Measurements from ENCODE around the gene RXRA. TPM values are rescaled to one million over a fixed set of nuclear protein-coding genes. Genes with fewer than 3 reads are reported as not detected.

Gene RXRA
- total RNA-seq, 1 experiment from 2014 or later: 29.9 TPM

- Histone ChIP-seq H4K91ac (ENCODE audit: insufficient read length, low read depth, low read length) (no peak overlapping the region), H3K14ac (ENCODE audit: insufficient read depth, low read length) (no peak overlapping the region), H3K56ac (ENCODE audit: insufficient read length, low read depth, low read length) (no peak overlapping the region), H2AFZ (ENCODE audit: low read length) (no peak overlapping the region), H3K23ac (ENCODE audit: insufficient read length, low read depth, low read length) (no peak overlapping the region), H4K20me1 (ENCODE audit: control insufficient read depth, insufficient read depth, insufficient read length) (no peaks in the 10 kb centered on the region), H3T11ph (ENCODE audit: low read length) (no peak overlapping the region), H2BK20ac (ENCODE audit: low read depth, low read length, poor library complexity, severe bottlenecking) (no peak overlapping the region), H2BK15ac (ENCODE audit: low read depth, low read length) (no peak overlapping the region), H3K27ac (ENCODE audit: insufficient read length, low read depth, low read length) (no peak overlapping the region), H3K79me2 (ENCODE audit: insufficient read depth, low read length) (no peaks in the 10 kb centered on the region), H3K4me2 (ENCODE audit: insufficient read depth, insufficient read length, low read length) (no peak overlapping the region), H4K8ac (replicated peaks; ENCODE audit: insufficient read length, low read depth, low read length) (no peak overlapping the region), H2BK12ac (ENCODE audit: insufficient read length, low read depth, low read length) (no peak overlapping the region), H3K4ac (ENCODE audit: low read depth, low read length) (no peak overlapping the region), H2BK5ac (ENCODE audit: insufficient read length, low read length) (no peak overlapping the region), H3K9ac (ENCODE audit: extremely low read depth, insufficient read length, low read length) (no peak overlapping the region), H3K79me1 (ENCODE audit: insufficient read depth, low read depth, low read length, poor library complexity, severe bottlenecking) (no peaks in the 10 kb centered on the region), H3K18ac (ENCODE audit: insufficient read length, low read depth, low read length) (no peak overlapping the region), H2AK5ac (ENCODE audit: insufficient read length, low read length) (no peak overlapping the region), H3K23me2 (ENCODE audit: insufficient read length, low read depth, low read length, poor library complexity, severe bottlenecking) (no peaks in the 10 kb centered on the region), H2BK120ac (ENCODE audit: low read depth, low read length, poor library complexity, severe bottlenecking) (no peak overlapping the region), H4K5ac (ENCODE audit: insufficient read length, low read depth, low read length) (no peak overlapping the region), H3K27me3 (ENCODE audit: insufficient read depth, low read length) (no peaks in the 10 kb centered on the region), H3K4me1 (ENCODE audit: insufficient read depth, low read length) (no peaks in the 10 kb centered on the region), H3K9me3 (ENCODE audit: control insufficient read depth, low read depth, low read length) (no peaks in the 10 kb centered on the region)
- no peaks in the 10 kb centered on the region for H3K9me3 Mint-ChIP-seq
- no peak for TF ChIP-seq CTCF (conservative IDR thresholded peaks at IDR 0.05)
- no CpG with 5 or more reads among the region's 16 CpGs for WGBS (ENCODE audit: extremely low coverage, insufficient read length, low lambda C conversion rate)
- H3K4me1 Mint-ChIP-seq: peaks cover 6 to 17% of the 10 kb centered on the region in 2 experiments; a peak in 3 of 4 replicates
- H3K4me3 Mint-ChIP-seq: no peak overlapping the region
- DNase-seq: no peak
- H3K36me3 Mint-ChIP-seq (ENCODE audit: insufficient read depth in 1 of 3, low read depth in 3 of 3): no peaks in the 10 kb centered on the region
- no peak overlapping the region for H3K27ac Mint-ChIP-seq
- no peaks in the 10 kb centered on the region for H3K27me3 Mint-ChIP-seq (ENCODE audit: low read depth)
Measured at GRCh38 chr9:134358026-134358661, 31.9 kb downstream of the RXRA start.
